ENCODE results near the gene MRPL34.

MRPL34 gene

DNA sequence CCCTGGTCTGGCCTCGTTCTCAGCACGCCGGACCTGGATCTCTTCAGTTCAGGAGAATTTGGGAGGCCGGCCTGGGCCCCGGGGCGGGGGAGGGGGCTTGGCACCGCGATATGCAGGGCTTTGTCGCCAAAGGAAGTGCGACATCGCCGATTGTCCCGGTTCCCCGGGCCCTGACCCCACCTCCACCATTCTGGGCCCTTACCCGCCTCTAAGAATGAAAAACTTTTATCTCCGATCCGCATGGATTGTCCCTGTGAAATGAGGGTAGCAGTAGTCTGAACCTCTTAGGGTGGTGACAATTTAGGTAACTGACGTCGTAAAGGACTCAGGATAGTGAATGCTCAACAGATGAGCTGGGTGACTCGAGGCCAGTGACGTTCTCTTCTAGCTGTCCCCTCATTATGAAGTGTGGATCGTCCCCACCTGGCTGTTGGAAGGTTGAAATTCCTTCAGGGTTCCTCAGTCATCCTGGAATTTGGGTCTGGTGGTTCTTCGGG is 4.3 kb downstream of the MRPL34 start:
- DNase-seq (ENCODE audit: low read depth): no peak

DNA sequence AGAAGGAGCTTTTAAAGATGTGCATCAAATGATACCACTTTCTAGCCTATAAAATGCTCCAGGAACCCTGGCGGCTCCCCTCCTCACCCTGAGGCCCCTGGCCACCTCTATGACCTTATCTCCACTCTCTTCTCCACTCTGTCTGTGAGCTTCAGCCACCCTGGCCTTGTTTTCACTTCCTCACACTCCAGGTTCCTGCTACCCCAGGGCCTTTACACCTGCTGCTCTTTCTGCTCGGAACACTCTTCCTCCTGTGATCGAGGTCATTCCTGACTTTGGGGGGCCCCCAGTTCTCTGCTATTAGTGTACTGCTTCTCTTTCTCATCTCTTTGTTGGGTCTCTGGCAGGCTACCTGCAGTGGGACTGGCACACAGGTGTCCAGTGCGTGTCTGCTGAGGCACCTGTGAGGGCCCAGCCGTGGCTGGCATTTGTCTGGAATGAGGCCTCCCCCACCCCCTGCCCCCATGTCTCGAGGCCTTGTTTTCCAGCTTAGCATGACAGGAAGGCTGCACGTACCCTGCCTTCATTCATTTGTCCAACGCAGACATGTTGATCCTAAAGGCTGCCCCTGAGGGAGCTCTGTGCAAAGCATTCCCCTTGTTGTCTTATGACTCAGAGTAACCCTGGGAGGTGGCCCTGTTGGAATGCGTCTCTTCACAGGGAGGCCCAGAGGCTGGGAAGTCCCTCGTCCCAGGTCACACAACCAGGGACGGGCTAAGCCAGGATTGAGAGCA is 6.0 kb downstream of the MRPL34 start:
- DNase-seq (ENCODE audit: low read depth): no peak

DNA sequence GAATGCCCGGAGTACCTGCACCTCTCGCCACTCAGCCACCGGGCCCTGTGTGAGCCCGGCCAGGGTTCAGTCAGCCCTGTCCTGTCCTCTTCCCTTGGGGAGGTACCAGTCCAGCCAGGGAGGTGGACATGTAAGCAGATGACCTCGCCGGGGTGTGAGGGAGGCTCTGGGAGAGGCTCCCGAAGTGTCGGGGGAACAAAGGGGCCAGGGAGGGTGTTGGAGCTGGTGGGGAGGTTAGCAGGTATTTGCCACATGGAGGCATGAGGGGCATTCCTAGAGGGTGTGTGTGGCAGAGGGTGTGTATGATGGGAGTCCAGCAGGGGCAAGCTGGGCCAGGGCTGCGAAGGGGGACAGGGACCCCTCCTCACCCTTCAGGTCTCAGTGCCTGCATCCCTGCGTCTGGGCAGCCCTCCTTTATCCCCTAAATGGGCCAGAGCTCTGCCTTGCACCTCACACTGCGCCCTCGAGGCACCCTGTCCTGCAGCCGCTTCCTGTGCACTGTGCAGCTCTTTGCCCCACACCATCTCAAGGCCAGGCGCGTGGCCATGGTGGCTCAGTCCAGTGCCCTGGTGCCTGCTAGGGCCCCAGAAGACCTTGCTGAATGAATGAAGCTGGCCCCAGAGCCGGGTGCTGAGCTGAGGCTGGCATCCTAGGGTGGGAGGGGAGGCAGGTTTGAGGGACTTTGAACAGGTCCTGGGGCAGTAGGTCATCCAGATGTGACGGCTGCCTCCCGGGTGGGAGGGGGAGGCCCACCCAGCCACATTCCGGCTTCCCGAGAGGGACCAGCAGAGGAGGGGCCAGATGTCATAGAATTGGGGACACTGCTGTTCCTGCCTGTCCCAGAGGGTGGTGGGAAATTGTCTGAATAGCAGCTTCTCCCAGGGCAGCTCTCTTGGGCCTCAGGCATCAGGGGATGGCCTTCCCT is 6.8 kb downstream of the MRPL34 start:
- no peak for DNase-seq (ENCODE audit: low read depth)

DNA sequence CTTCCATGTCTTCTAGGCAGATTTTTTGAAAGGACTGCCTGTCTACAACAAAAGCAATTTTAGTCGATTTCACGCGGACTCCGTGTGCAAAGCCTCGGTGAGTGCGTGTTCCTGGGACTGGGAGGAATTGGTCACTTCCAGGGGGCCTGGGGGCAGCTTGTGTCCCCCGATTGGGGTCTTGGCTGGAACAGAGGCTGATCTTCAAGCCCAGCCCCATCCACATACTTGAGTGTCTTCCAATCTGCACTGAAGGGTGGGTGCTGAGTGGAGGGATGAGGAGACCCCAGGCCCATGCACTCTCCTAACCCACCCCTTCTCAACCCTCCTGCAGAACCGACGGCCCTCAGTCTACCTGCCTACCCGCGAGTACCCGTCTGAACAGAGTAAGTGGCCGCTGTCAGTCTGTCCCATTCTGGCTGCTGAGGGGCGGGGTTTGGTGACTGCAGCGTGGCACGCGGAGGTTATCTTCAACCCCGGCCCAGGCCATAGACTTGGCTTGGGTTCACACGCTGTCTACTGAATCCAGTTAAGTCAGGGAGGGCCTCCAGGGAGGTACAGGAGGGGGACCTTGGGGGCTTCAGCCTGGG is 8.4 kb downstream of the MRPL34 start:
- DNase-seq (ENCODE audit: low read depth): no peak

DNA sequence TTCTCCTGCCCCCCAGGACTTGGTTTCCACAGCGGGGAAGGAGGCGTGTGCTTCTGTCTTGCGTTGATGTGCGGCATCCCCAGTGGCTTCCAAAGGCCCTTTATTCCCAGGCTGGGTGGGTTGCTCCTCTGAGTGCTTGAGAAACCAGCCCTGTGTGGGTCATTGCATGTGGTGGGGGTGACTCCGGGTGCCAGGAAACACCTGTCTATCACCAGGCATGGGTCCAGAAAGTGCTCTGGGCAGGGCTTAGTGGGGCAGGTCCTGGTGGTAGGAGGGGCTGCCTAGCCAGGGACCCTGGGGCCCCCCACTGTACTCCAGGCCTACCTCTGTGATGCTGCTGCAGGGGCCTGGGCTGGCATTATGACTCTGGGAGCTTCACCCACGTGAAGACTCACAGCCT is 13.3 kb downstream of the MRPL34 start:
- DNase-seq (ENCODE audit: low read depth): no peak

DNA sequence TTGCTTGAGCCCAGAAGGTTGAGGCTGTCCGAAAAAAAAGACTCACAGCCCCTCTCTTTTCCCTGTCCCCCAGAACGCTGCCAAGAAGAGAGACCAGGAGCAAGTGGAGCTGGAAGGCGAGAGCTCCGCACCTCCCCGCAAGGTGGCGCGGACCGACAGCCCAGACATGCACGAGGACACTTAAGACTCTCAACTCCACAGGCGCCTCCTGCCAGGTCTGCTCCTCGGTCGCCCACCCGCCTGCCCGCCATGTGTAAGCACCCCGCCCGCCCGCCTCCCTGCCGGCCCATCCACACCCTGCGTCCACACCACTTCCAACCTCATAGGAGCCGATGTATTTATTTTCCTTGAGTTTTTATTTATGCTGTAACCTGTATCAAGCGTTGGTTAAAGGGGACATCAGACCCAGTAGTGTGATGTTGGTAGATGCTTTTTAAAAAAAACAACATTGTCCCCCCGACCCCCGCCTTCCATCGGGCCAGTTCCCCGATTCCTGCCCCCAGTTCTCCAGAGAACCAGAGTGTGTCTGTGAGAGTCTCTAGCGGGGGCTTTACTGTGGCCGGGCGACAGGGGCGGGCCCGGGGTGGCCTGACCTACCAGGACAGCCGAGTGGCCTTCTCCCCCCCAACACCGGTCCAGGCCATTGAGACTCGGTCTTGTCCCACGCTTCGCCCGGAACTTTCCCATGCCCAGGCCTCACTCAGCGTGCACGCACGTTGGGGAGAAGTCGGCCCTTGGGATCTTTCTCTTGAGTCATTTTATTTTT is 14.0 kb downstream of the MRPL34 start:
- DNase-seq (ENCODE audit: low read depth): no peak

DNA sequence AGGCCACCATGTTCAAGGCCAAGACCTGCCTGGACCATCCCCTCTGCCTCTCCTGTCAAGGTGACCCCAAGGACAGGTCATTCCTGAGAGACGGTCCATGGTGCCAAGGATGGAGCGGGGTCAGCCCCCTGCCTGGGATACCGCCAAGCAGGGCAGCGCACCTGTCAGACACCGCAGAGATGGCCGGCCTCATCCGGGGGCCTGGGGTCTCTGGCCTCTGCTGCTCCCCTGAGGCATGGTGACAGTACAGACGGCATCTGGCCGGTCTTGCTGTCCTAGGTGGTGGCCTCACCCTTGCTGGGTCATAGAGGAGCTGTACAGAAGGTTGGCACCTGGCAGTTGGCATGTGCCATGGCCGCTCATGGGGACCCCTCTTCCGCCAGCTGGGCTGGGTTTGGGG is 14.8 kb downstream of the MRPL34 start:
- DNase-seq (ENCODE audit: low read depth): no peak

DNA sequence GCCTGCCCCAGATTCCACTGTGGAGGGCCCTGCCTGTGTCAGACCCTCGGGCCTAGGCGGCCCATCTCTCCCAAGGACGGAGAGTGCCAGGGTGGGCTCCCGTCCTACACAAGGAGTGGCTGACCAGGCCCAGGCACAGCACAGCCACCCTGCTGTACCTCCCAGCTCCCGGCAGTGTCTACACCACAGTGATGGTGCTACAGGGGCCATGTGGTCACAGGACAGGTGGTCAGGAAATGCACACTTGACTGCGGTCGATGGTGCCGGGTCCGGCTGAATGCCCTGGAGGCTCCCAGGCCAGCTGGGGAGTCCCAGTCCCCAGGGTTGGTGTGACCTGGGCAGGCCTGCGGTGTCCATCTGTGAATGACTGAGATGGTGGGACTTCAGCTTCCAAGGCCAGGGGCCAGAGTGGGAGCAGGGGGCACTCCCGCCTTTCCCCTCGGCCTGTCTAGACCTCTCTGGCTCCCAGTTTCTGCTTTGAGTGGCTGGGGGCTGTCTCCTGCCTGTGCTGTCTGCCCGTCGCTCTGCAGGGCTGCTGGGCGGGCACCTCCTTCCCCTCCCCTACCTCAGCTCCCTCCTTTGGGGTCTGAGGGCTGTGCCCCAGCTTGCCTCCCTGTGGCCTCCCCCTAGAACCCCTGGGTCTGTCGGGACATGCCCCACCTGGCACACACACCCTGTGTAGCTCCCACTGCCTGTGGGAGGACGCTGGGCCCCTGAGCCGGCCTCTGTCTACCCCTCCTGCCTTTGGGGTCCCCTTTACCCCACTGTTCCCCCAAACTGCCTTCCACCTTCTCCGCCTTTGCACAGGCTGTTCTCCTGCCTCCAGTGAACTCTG is 16.2 kb downstream of the MRPL34 start:
- no peak for DNase-seq (ENCODE audit: low read depth)

DNA sequence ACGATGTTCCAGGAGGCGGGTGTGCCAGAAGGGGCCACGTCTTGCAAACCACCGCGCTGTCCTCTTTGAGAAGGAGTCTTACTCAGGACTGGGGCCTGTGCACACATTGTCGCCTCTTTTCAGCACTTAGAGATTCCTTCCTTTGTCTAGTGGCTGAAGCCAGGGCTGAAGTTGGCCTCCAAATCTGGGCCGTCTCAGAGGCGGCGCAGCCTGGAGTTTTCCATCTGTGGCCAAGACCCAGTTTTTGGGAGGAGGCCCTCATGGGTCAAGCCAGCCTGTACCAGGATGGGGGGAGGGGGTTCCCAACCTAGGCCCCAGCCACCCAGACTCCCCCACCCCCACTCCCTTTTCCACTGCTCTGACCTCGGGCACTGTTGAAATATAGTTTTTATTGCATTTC is 17.2 kb downstream of the MRPL34 start:
- DNase-seq (ENCODE audit: low read depth): no peak

DNA sequence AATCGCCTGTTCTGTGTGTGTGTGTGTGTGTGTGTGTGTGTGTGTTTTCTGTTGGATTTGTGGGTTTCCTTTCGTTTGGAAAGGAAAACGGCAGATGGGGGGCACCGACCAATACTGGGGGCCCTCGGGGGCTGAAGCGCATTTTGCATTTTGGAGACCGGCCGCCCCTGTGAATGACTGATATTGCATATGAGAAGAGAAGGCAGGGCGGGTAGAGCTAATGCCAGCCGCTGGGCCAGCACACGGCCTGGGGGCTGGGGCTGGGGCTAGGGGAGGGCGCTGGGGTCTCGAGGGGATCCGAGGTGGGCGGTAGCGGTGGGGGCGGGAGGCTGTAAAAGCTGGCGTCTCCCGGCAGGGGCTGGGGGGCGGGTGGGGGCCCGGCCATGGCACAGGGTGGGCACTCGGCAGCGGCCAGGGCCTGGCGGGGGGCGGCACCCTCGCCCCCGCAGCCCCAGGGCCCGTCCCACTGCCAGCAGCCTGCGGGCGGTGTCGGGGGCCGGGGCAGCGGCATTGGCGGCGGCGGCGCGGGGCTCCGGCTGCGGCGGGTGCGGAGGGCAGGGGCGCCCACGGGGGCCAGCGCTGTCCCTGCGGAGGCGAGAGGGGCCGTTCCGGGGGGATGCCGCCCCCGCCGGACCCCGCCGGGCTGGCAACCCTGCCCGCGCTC is 17.8 kb downstream of the MRPL34 start:
- no peak for DNase-seq (ENCODE audit: low read depth)

DNA sequence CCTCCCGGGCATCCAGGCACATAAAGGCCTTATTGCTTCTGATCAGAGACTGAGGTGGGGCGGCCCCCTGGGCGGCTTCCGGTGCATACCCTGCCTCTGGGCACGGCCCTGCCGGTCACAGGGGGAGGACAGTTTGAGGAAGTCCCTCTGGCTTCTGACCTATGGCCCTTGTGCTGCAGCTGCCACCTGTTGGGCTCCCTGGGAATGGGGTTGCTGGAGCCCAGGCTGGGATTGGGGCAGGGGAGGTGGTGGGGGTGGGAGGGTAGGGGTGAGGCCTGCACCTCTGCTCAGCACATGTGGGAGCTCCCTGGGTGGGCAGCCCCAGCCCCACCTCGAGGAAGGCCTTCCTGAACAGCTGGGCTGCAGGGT is 18.3 kb downstream of the MRPL34 start:
- no peak for DNase-seq (ENCODE audit: low read depth)

DNA sequence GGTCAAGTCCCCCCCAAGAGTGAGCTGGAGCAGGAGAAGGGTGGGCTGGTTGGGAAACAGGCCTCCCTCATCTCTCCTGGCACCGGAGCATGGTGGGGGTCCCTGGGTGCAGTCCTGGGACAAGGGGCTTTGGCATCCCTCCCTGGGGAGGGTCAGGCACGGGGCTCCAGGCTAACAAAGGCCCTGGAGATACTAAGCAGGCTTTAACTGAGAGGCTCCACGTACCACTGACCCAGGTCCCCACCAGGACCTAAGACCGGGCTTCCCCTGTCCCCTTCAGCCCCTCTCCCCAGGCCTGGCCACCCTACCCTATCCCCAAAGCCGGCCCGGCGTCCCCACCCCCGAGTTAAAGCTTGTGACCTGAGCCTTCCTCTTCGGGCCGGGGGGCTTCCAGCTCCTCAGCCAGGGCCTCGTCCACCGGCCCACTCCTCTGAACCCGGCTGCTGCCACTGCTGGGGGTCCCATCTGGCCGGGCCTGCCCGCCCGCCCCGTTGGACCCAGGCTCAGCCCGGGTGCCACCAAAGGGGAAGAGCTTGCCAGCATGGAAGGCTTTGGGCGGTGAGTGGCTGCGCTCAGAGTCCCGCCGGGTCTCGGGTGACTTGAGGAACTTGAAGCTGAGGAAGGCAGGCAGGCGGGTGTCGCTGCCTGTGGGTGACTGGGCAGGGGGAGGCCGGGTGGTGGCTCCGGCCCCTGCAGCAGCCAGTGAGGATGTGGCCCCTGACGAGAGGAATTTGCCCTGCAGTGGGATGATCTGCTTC is 18.9 kb downstream of the MRPL34 start:
- no peak for DNase-seq (ENCODE audit: low read depth)

DNA sequence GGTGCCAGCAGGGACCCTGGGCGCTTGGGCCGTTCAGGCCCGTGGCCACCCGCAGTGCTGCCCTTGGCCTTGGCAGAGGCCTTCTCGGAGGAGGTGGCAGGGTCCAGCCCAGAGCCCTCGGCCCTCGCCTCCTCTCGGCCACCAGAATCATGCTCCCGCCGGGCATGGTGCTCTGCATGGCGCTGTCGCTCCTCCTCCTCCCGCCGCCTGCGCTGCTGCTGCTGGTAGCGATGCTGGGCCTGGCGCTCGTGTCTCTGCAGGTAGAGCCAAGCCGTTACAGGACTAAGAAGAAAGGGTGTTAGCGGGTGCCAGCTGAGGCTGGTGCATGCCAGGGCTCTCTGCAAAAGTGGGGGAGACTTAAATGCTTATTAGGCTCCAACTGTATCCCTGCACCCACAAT is 19.5 kb downstream of the MRPL34 start:
- no peak for DNase-seq (ENCODE audit: low read depth)

DNA sequence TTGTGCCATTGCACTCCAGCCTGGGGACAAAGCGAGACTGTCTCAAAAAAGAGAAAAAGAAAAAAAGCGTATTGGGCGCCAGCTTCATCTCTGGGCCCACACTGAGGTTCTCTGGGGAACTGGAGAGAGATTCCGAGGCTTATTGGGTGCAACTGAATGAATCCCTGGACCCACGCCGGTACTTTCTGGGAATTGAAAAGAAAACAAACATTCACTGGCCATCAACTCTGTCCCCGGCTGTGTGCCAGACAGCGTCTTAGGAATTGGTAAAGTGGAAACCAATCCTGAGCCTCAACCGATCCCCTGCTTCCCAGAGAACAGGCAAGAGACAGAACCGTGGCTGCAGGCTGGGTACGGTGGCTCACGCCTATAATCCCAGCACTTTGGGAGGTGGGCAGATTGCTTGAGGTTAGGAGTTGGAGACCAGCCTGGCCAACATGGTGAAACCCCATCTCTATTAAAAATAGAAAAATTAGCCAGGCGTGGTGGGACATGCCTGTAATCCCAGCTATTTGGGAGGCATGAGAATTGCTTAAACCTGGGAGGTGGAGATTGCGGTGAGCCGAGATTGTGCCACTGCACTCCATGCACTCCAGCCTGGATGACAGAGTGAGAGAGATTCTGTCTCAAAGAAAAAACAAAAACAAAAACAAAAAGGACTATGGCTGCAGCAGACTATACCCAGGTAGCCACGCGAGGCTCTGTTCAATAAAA is 20.4 kb downstream of the MRPL34 start:
- DNase-seq (ENCODE audit: low read depth): no peak

DNA sequence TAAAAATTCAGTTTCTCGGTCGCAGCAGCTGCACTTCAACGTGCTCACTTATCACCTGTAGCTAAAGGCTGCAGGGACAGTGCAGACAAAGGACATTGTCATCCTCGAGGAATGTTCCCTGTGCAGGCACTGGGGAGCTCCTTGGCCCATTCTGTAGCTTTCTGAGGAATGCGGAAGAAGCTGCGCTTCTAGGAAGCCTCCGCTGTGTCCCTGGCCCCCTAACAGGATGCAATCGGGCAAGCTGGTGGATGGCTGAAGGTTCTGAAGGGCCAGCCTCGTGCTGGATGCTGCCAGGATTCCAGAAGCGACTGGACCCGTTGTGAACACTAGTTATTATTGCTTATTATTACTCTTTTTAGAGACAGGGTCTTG is 20.9 kb downstream of the MRPL34 start:
- no peak for DNase-seq (ENCODE audit: low read depth)

DNA sequence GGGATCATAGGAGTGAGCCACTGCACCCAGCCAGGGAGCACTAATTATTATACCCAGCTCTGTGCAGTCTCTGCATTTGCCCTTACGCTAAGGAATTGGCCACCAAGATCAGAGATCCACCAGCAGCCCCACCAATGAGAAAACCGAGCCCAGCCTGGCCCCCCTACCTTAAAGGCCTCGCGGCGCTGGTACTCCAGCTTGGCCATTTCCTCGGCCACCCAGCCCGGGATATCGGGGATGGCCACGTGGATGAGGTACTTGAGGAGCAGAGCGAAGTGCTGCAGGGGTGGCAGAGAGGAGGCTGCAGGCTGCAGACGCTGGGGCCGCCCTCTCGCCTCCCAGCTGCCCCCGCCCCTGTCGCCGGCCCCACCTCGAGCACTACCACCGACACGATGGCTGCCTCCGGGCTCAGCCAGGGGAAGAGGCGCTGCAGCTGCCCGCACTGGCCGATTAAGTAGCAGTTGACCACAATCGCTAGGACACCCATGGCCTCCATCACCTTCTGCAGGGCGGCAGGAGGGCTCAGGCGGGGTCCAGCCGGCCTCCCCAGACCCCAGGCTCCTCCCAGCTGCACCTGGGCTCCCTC is 21.5 kb downstream of the MRPL34 start:
- no peak for DNase-seq (ENCODE audit: low read depth)

DNA sequence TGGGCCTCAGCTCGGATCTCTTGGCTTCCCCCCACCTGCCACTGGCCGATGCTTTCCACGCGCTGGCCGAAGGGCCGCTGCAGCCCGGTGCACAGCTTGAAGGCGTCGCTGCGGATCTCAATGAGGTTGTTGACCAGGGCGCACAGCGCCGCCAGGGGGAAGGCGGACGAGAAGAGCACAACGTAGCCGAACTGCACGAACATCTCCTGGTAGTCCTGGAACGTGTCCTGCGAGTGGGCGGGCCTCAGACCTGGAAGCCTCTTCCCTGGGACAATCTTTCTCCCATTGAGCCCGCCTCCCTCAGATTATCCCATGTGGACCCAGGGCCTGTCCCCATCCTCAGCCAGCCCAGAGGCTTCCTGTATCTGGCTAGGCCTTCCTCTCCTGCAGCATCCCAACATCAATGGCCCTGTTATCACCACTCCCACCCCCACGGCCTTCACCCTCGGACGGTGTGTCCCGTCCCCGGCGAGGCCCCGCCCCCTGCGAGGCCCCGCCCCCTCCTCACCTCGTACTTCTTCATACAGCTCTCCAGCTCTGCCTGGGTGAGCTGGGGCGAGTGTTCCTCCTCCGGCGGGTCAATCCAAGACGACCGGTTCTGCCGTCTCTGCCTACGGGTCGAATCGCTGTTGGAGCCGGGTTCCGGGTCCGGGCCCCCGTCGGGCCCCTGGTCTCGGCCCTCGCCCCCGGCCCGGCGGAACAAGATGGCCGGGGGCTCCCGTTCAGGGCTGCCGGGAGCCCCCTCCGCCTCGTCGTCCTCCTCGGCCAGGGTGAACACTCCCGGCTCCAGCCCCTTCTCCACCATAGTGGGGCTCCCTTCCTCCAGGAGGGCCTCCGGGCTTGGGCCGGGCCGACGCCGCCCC is 22.2 kb downstream of the MRPL34 start:
- DNase-seq (ENCODE audit: low read depth): peak; percentile 29

Measured in activated gamma-delta T cell treated with anti-CD3 and anti-CD28 coated beads, Interleukin-2, amount 50 U/mL, for 16 hours (primary cell).